ENCODE results near the gene INPP5A.

INPP5A gene

GRCh38 chr10:132627666-132628531 lies 90.3 kb downstream of the INPP5A start:
- ChIA-PET CTCF (interaction anchor here (1.2 to 11.7 kb wide), 3 partner anchors 11 to 167 kb away, joined by 3 to 151 read pairs (median 8); no protein-coding TSS in a partner anchor), POLR2A (no interaction called here)
- TF ChIP-seq CTCF (IDR thresholded peaks at IDR 0.05; ENCODE audit: insufficient read depth, low read length, missing control alignments) = no peak
- no peak overlapping the region for H3K4me3 ChIP-seq (ENCODE audit: low read depth, low read length)
- DNase-seq (ENCODE audit: low read depth, low spot score) = peak; percentile 4

GRCh38 chr10:132628966-132629900 lies 91.6 kb downstream of the INPP5A start:
- no peak for DNase-seq (ENCODE audit: low read depth, low spot score)
- no peak for TF ChIP-seq CTCF (IDR thresholded peaks at IDR 0.05; ENCODE audit: insufficient read depth, low read length, missing control alignments)
- CTCF ChIA-PET = interaction anchor here (1.2 to 11.7 kb wide), 3 partner anchors 10 to 168 kb away, joined by 3 to 151 read pairs (median 8); no protein-coding TSS in a partner anchor
- no peak overlapping the region for H3K4me3 ChIP-seq (ENCODE audit: low read depth, low read length)
- POLR2A ChIA-PET = no interaction called here

- DNase-seq (ENCODE audit: low read depth, low spot score) = no peak
- TF ChIP-seq CTCF (IDR thresholded peaks at IDR 0.05; ENCODE audit: insufficient read depth, low read length, missing control alignments) = no peak
- no peak overlapping the region for H3K4me3 ChIP-seq (ENCODE audit: low read depth, low read length)
- ChIA-PET POLR2A (no interaction called here), CTCF (interaction anchor here (11.7 kb wide), 1 partner anchor 169 kb away, joined by 151 read pairs; no protein-coding TSS in a partner anchor)
Measured at GRCh38 chr10:132630156-132630555, 92.6 kb downstream of the INPP5A start.

- ChIA-PET POLR2A (no interaction called here), CTCF (interaction anchor here (11.7 kb wide), 1 partner anchor 169 kb away, joined by 151 read pairs; no protein-coding TSS in a partner anchor)
- no peak for TF ChIP-seq CTCF (IDR thresholded peaks at IDR 0.05; ENCODE audit: insufficient read depth, low read length, missing control alignments)
- H3K4me3 ChIP-seq (ENCODE audit: low read depth, low read length) = no peak overlapping the region
- DNase-seq (ENCODE audit: low read depth, low spot score) = no peak
Measured at GRCh38 chr10:132630666-132631337, 93.2 kb downstream of the INPP5A start.

- TF ChIP-seq CTCF (IDR thresholded peaks at IDR 0.05; ENCODE audit: insufficient read depth, low read length, missing control alignments) = no peak
- ChIA-PET POLR2A (no interaction called here), CTCF (interaction anchor here (11.7 kb wide), 1 partner anchor 170 kb away, joined by 151 read pairs; no protein-coding TSS in a partner anchor)
- DNase-seq (ENCODE audit: low read depth, low spot score) = no peak
- no peak overlapping the region for H3K4me3 ChIP-seq (ENCODE audit: low read depth, low read length)
Measured at GRCh38 chr10:132631338-132631735, 93.8 kb downstream of the INPP5A start.
